Vagina (tissue), 2 donors: ENCODE measurements around the gene DNAH12.

ENCODE experiments used
- POLR2A ChIP-seq, 2 donors: fragments of 450-650 bp; IDR thresholded peaks; one replicate each; pipeline ENCODE4 v1.6.1; 2017; ENCODE audit warnings: antibody characterized with exemption in 2 of 2, mild to moderate bottlenecking in 2 of 2, moderate library complexity in 2 of 2
- POLR2AphosphoS5 ChIP-seq, 2 donors: sonication (generic); formaldehyde crosslinking; IDR thresholded peaks; one replicate each; pipeline ENCODE4 v1.9.0; 2017; ENCODE audit warnings: antibody characterized with exemption in 2 of 2, mild to moderate bottlenecking in 2 of 2, low read depth in 1 of 2; ENCODE audit not compliant: insufficient read depth in 1 of 2
- TF ChIP-seq, protein P1 (sequence below), 3 experiments: fragments of 450-650 bp in 2 of 3; fragments of 200-600 bp in 1 of 3; sonication (generic) in 1 of 3; IDR thresholded peaks; one replicate each; pipeline ENCODE4 v1.5.1; 2017 to 2019; ENCODE audit warnings: antibody characterized with exemption in 3 of 3, mild to moderate bottlenecking in 2 of 3, moderate library complexity in 2 of 3

DNA sequence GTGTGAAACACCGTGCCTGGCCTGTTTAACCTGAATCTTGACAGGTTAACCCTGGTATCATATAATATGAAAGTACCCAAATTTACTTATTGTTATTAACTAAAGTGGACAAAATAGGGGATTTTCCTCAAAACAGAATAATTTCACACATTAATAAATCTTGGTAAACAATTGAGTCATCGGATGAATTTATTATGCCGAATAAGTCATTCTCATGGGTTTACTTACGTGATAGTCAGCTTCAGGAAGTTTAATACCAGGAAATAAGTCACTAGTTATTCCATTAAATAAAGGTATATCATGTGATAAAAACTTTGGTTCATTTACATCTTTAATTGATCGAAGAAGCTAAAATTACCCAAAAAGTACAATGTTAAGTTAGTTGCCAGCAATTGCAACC lies 99.7 kb downstream of the DNAH12 start:
- TF ChIP-seq, protein P1, sequence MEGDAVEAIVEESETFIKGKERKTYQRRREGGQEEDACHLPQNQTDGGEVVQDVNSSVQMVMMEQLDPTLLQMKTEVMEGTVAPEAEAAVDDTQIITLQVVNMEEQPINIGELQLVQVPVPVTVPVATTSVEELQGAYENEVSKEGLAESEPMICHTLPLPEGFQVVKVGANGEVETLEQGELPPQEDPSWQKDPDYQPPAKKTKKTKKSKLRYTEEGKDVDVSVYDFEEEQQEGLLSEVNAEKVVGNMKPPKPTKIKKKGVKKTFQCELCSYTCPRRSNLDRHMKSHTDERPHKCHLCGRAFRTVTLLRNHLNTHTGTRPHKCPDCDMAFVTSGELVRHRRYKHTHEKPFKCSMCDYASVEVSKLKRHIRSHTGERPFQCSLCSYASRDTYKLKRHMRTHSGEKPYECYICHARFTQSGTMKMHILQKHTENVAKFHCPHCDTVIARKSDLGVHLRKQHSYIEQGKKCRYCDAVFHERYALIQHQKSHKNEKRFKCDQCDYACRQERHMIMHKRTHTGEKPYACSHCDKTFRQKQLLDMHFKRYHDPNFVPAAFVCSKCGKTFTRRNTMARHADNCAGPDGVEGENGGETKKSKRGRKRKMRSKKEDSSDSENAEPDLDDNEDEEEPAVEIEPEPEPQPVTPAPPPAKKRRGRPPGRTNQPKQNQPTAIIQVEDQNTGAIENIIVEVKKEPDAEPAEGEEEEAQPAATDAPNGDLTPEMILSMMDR (IDR thresholded peaks at IDR 0.05): no peak
- TF ChIP-seq POLR2AphosphoS5 (IDR thresholded peaks at IDR 0.05; ENCODE audit: insufficient read depth in 1 of 2, low read depth in 1 of 2): no peak
- TF ChIP-seq POLR2A (IDR thresholded peaks at IDR 0.05): no peak
